K562 (cell line): ENCODE measurements around the gene PTPRG. TPM values are rescaled to one million over a fixed set of nuclear protein-coding genes. Genes with fewer than 3 reads are reported as not detected.

Source experiments
- ATAC-seq: fragments of 200-7000 bp; cut with Tn5 transposase; 3 replicates; pipeline ENCODE4 v1.9.1; 2020; ENCODE audit warnings: moderate library complexity
- BruUV-seq: library from RNA; stranded (reverse); fragments of 400-500 nt; replicated peaks from 2 replicates; lab custom pipeline; 2021; lab: Mats Ljungman, UMichigan
- CTCF ChIA-PET: fragments of 300-600 bp; formaldehyde crosslinking; extraction: SDS; loops from one replicate; lab custom pipeline; 2021; ENCODE audit warnings: low intra/inter-chr PET ratio; lab: Yijun Ruan, JAX
- POLR2A ChIA-PET: fragments of 300-600, 350-650 bp; sonication (Branson Sonifier 250); formaldehyde crosslinking; extraction: SDS; loops from one replicate; lab custom pipeline; 2021; ENCODE audit warnings: antibody characterized with exemption, inconsistent platforms; lab: Yijun Ruan, JAX
- DNase-seq, 4 experiments: peaks; one replicate each; pipeline versions ENCODE4 v3.0.0 to v3.0.0-alpha.2; 2011 to 2018; ENCODE audit warnings: low spot score in 3 of 4, mixed read lengths in 3 of 4; ENCODE audit errors: extremely low read depth in 1 of 4
- FAIRE-seq: peaks from 2 replicates; lab custom pipeline; 2011; peaks lifted over from hg19 to GRCh38; lab: Jason Lieb, UNC
- H2AFZ ChIP-seq: 2 replicates; pipeline ENCODE4 v1.6.0; 2011; ENCODE audit warnings: low read depth, low read length, control low read depth, inconsistent platforms
- H3K27ac ChIP-seq: fragments of 200-600 bp; 3 replicates; pipeline ENCODE4 v1.8.0; 2011; ENCODE audit warnings: low read depth, mild to moderate bottlenecking, control low read depth, inconsistent platforms, low read length, moderate library complexity, mixed read lengths; ENCODE audit errors: extremely low read depth
- H3K27me3 ChIP-seq, 2 experiments: fragments of 300-600 bp in 1 of 2; 2 replicates in 1 of 2; 3 replicates in 1 of 2; pipeline versions ENCODE4 v1.6.0 to v1.8.0; 2011; ENCODE audit warnings: inconsistent platforms in 2 of 2, low read length in 2 of 2, mild to moderate bottlenecking in 1 of 2, mixed read lengths in 1 of 2, moderate library complexity in 1 of 2; ENCODE audit not compliant: control insufficient read depth in 2 of 2, insufficient read depth in 2 of 2
- H3K36me3 ChIP-seq: fragments of 300-600 bp; 3 replicates; pipeline ENCODE4 v1.8.0; 2011; ENCODE audit warnings: mild to moderate bottlenecking, low read length, inconsistent platforms; ENCODE audit not compliant: control insufficient read depth, insufficient read depth
- H3K4me1 ChIP-seq, 2 experiments: fragments of 200-600 bp in 1 of 2; replicated peaks in 1 of 2; 2 replicates in 1 of 2; 3 replicates in 1 of 2; pipeline versions ENCODE4 v1.5.1 to v1.8.0; 2011; ENCODE audit warnings: inconsistent platforms in 2 of 2, low read length in 2 of 2, mild to moderate bottlenecking in 1 of 2, mixed read lengths in 1 of 2, moderate library complexity in 1 of 2; ENCODE audit not compliant: control insufficient read depth in 2 of 2, insufficient read depth in 2 of 2
- H3K4me2 ChIP-seq: 2 replicates; pipeline ENCODE4 v1.6.1; 2011; ENCODE audit warnings: low read length, control low read depth, inconsistent platforms, mixed read lengths; ENCODE audit not compliant: insufficient read depth
- H3K4me3 ChIP-seq: fragments of 200-600 bp; sonication (generic), shearing (Covaris generic); 2 replicates; pipeline ENCODE4 v1.5.1; 2016; ENCODE audit warnings: control low read depth, inconsistent platforms
- H3K79me2 ChIP-seq: fragments of 200-600 bp; 3 replicates; pipeline ENCODE4 v1.8.0; 2011; ENCODE audit warnings: low read length, inconsistent platforms; ENCODE audit not compliant: control insufficient read depth, insufficient read depth
- H3K9ac ChIP-seq, 2 experiments: 2 replicates each; pipeline versions ENCODE4 v1.6.0 to v1.6.1; 2011; ENCODE audit warnings: low read depth in 2 of 2, low read length in 2 of 2, control low read depth in 1 of 2, inconsistent platforms in 1 of 2, mild to moderate bottlenecking in 1 of 2, mixed read lengths in 1 of 2; ENCODE audit not compliant: insufficient read depth in 1 of 2
- H3K9me1 ChIP-seq: one replicate; pipeline ENCODE4 v1.6.0; 2011; ENCODE audit warnings: inconsistent platforms, mild to moderate bottlenecking, low read length, moderate library complexity; ENCODE audit not compliant: control insufficient read depth, insufficient read depth
- H3K9me3 ChIP-seq: replicated peaks from 2 replicates; pipeline ENCODE4 v1.5.1; 2011; ENCODE audit warnings: low read depth, low read length, inconsistent platforms; ENCODE audit not compliant: control insufficient read depth, insufficient read depth
- H4K20me1 ChIP-seq: replicated peaks from 2 replicates; pipeline ENCODE4 v1.6.1; 2011; ENCODE audit warnings: low read length, inconsistent platforms, mixed read lengths; ENCODE audit not compliant: control insufficient read depth, insufficient read depth
- CHD2 ChIP-seq: IDR thresholded peaks from 2 replicates; pipeline ENCODE4 v1.6.1; 2011; ENCODE audit warnings: low read depth, low read length
- DPF2 ChIP-seq: fragments of 450-650 bp; IDR thresholded peaks from 2 replicates; pipeline ENCODE4 v1.6.1; 2016
- FOXM1 ChIP-seq, 2 experiments: fragments of 450-650 bp in 1 of 2; sonication (generic) in 1 of 2; formaldehyde crosslinking in 1 of 2; IDR thresholded peaks; 2 replicates each; pipeline versions ENCODE4 v1.6.1 to v1.9.0; 2017 to 2022; ENCODE audit warnings: low read depth in 2 of 2, mild to moderate bottlenecking in 2 of 2, missing genetic modification reagents in 1 of 2, moderate library complexity in 1 of 2
- GTF2B ChIP-seq: IDR thresholded peaks from 2 replicates; pipeline ENCODE4 v1.6.1; 2011; ENCODE audit not compliant: insufficient read length; ENCODE audit errors: extremely low read depth
- HOMEZ ChIP-seq: fragments of 250-450 bp; sonication (Bioruptor Pico); IDR thresholded peaks from 2 replicates; pipeline ENCODE4 v1.4.0; 2020; ENCODE audit warnings: mild to moderate bottlenecking, moderate library complexity
- LARP7 ChIP-seq: fragments of 450-650 bp; IDR thresholded peaks from 2 replicates; pipeline ENCODE4 v1.6.1; 2016
- RBM34 ChIP-seq: fragments of 200-400 bp; formaldehyde crosslinking; IDR thresholded peaks from 2 replicates; pipeline ENCODE4 v1.6.1; 2018; ENCODE audit warnings: low read length, borderline replicate concordance; ENCODE audit not compliant: insufficient read depth
- ZNF134 ChIP-seq: fragments of 250-450 bp; sonication (Bioruptor Pico); conservative IDR thresholded peaks from 2 replicates; pipeline ENCODE4 v1.4.0; 2020
- WGBS: fragments of 100-300 bp; shearing (Covaris generic); methylation state at CpG from one replicate; pipeline ENCODE4 v1.1.6; 2016; ENCODE audit warnings: low coverage, mixed read lengths; ENCODE audit not compliant: insufficient coverage; ENCODE audit errors: missing lambda C conversion rate; 5-methylcytosine and 5-hydroxymethylcytosine counted together
- in situ Hi-C: fragments of 300-500 bp; cut with MboI; formaldehyde crosslinking; loops from 4 replicates; pipeline ENCODE4 v1.15.0; 2018; ENCODE audit warnings: inconsistent platforms, mixed read lengths
- intact Hi-C: fragments of 100-400 bp; cut with micrococcal nuclease; formaldehyde crosslinking; loops from 2 replicates; pipeline ENCODE4 v1.14.2; 2022
- polyA plus RNA-seq, 8 experiments: library from polyadenylated mRNA; depleted of rRNA in 4 of 8; stranded (reverse) in 5 of 8; unstranded in 3 of 8; fragments of >200 nt; fragmentation: Nextera tagmentation in 2 of 8; fragmentation: Illumina TruSeq in 1 of 8; extraction: Ambion mirVana in 2 of 8; extraction: Trizol in 1 of 8; gene quantifications; 2 replicates each; pipeline versions ENCODE4 v1.2.1 to v1.2.3, GENCODE V29; 2011 to 2014; ENCODE audit warnings: inconsistent platforms in 1 of 8, missing spikeins in 1 of 8
- total RNA-seq, 7 experiments: library from RNA; depleted of rRNA in 6 of 7; stranded (reverse); fragments of >200 nt in 6 of 7; fragmentation: Illumina TruSeq in 2 of 7; extraction: Trizol in 2 of 7; gene quantifications; 2 replicates each; pipeline versions ENCODE4 v1.2.1 to v1.2.3, GENCODE V29; 2011 to 2021; ENCODE audit warnings: low replicate concordance in 1 of 7
- TF ChIP-seq, protein P1 (sequence below): fragments of 250-450 bp; sonication (Bioruptor Pico); IDR thresholded peaks from 2 replicates; pipeline ENCODE4 v1.8.0; 2021; ENCODE audit warnings: borderline replicate concordance, mild to moderate bottlenecking, moderate library complexity; ENCODE audit not compliant: poor library complexity, severe bottlenecking
- TF ChIP-seq, protein P2 (sequence below): fragments of 450-650 bp; IDR thresholded peaks from 2 replicates; pipeline ENCODE4 v1.6.1; 2018; ENCODE audit not compliant: partially characterized antibody
- TF ChIP-seq, protein P3 (sequence below): sonication (generic); formaldehyde crosslinking; IDR thresholded peaks from 2 replicates; pipeline ENCODE4 v1.8.1; 2023; ENCODE audit warnings: missing genetic modification reagents, mild to moderate bottlenecking, borderline replicate concordance

The PTPRG gene
- total and polyA plus RNA-seq, 9 of the 15 experiments (the other 6 are each of a cell fraction or from before 2014, with no cell fraction given), result 0.16 TPM; not detected in 8

GRCh38 chr3:61572879-61573278, 11.5 kb downstream of the PTPRG start:
- Histone ChIP-seq H3K9ac (no peak overlapping the region), H4K20me1 (no peaks in the 10 kb centered on the region), H3K9me3 (no peaks in the 10 kb centered on the region), H2AFZ (no peak overlapping the region), H3K9me1 (no peaks in the 10 kb centered on the region), H3K4me1 (no peaks in the 10 kb centered on the region), H3K27me3 (peaks cover 0 to 4% of the 10 kb centered on the region in 2 experiments; a peak in 1 of 5 replicates), H3K4me3 (no peak overlapping the region), H3K4me2 (no peak overlapping the region), H3K79me2 (no peaks in the 10 kb centered on the region), H3K36me3 (no peaks in the 10 kb centered on the region), H3K27ac (no peak overlapping the region)
- intact Hi-C loops (no loop called here), in situ Hi-C loops (no loop called here)
- FAIRE-seq, result no peak
- no TSS peak for BruUV-seq
- POLR2A ChIA-PET, result no interaction called here
- DNase-seq, result no peak
- no peak for ATAC-seq
- CTCF ChIA-PET, result no interaction called here
- 0% methylated on average over 5 of the region's 5 CpGs for WGBS
- TF ChIP-seq CHD2, result no peak
- no peak for TF ChIP-seq ZNF134
- TF ChIP-seq HOMEZ (CRISPR knock-in tag), result no peak
- no peak for TF ChIP-seq RBM34
- TF ChIP-seq GTF2B, result no peak
- no peak for TF ChIP-seq LARP7
- TF ChIP-seq, protein P1, sequence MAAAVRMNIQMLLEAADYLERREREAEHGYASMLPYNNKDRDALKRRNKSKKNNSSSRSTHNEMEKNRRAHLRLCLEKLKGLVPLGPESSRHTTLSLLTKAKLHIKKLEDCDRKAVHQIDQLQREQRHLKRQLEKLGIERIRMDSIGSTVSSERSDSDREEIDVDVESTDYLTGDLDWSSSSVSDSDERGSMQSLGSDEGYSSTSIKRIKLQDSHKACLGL, result no peak
- TF ChIP-seq, protein P2, sequence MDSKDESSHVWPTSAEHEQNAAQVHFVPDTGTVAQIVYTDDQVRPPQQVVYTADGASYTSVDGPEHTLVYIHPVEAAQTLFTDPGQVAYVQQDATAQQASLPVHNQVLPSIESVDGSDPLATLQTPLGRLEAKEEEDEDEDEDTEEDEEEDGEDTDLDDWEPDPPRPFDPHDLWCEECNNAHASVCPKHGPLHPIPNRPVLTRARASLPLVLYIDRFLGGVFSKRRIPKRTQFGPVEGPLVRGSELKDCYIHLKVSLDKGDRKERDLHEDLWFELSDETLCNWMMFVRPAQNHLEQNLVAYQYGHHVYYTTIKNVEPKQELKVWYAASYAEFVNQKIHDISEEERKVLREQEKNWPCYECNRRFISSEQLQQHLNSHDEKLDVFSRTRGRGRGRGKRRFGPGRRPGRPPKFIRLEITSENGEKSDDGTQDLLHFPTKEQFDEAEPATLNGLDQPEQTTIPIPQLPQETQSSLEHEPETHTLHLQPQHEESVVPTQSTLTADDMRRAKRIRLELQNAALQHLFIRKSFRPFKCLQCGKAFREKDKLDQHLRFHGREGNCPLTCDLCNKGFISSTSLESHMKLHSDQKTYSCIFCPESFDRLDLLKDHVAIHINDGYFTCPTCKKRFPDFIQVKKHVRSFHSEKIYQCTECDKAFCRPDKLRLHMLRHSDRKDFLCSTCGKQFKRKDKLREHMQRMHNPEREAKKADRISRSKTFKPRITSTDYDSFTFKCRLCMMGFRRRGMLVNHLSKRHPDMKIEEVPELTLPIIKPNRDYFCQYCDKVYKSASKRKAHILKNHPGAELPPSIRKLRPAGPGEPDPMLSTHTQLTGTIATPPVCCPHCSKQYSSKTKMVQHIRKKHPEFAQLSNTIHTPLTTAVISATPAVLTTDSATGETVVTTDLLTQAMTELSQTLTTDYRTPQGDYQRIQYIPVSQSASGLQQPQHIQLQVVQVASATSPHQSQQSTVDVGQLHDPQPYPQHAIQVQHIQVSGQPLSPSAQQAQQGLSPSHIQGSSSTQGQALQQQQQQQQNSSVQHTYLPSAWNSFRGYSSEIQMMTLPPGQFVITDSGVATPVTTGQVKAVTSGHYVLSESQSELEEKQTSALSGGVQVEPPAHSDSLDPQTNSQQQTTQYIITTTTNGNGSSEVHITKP, result no peak
- TF ChIP-seq FOXM1 (IDR thresholded peaks at IDR 0.05; ENCODE audit: low read depth), result no peak
- no peak for TF ChIP-seq FOXM1 (CRISPR knock-in tag; IDR thresholded peaks at IDR 0.05; ENCODE audit: low read depth)
- TF ChIP-seq, protein P3, sequence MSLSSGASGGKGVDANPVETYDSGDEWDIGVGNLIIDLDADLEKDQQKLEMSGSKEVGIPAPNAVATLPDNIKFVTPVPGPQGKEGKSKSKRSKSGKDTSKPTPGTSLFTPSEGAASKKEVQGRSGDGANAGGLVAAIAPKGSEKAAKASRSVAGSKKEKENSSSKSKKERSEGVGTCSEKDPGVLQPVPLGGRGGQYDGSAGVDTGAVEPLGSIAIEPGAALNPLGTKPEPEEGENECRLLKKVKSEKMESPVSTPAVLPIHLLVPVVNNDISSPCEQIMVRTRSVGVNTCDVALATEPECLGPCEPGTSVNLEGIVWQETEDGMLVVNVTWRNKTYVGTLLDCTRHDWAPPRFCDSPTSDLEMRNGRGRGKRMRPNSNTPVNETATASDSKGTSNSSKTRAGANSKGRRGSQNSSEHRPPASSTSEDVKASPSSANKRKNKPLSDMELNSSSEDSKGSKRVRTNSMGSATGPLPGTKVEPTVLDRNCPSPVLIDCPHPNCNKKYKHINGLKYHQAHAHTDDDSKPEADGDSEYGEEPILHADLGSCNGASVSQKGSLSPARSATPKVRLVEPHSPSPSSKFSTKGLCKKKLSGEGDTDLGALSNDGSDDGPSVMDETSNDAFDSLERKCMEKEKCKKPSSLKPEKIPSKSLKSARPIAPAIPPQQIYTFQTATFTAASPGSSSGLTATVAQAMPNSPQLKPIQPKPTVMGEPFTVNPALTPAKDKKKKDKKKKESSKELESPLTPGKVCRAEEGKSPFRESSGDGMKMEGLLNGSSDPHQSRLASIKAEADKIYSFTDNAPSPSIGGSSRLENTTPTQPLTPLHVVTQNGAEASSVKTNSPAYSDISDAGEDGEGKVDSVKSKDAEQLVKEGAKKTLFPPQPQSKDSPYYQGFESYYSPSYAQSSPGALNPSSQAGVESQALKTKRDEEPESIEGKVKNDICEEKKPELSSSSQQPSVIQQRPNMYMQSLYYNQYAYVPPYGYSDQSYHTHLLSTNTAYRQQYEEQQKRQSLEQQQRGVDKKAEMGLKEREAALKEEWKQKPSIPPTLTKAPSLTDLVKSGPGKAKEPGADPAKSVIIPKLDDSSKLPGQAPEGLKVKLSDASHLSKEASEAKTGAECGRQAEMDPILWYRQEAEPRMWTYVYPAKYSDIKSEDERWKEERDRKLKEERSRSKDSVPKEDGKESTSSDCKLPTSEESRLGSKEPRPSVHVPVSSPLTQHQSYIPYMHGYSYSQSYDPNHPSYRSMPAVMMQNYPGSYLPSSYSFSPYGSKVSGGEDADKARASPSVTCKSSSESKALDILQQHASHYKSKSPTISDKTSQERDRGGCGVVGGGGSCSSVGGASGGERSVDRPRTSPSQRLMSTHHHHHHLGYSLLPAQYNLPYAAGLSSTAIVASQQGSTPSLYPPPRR (CRISPR knock-in tag), result no peak
- TF ChIP-seq DPF2, result no peak
